ENCODE measurements around the gene INPP5B.
"Not testable (repeated sequence)": the region's sequence is repeated elsewhere in the genome, so short reads cannot be mapped to it uniquely, and the experiment has no call there.

The INPP5B gene

GRCh38 chr1:37940299-37940947 is 6.4 kb downstream of the INPP5B start:
- H3K4me3 ChIP-seq (ENCODE audit: low read length, poor library complexity, severe bottlenecking), result no peak overlapping the region
- H3K4me2 ChIP-seq (ENCODE audit: low read depth, low read length, poor library complexity, severe bottlenecking), result no peak overlapping the region
- H3K9me2 ChIP-seq (replicated peaks; ENCODE audit: low read depth, low read length), result no peaks in the 10 kb centered on the region
- no peak overlapping the region for H3K9ac ChIP-seq (ENCODE audit: low read depth, low read length, poor library complexity, severe bottlenecking)
- no peaks in the 10 kb centered on the region for H3K79me2 ChIP-seq (ENCODE audit: insufficient read depth, low read length)
- H3K36me3 ChIP-seq (ENCODE audit: insufficient read depth, low read length), result no peaks in the 10 kb centered on the region
- H2AFZ ChIP-seq (ENCODE audit: low read length), result peak overlapping the region; percentile 25; the same call in 1 of the 2 replicates
- no peaks in the 10 kb centered on the region for H3K9me3 ChIP-seq (ENCODE audit: insufficient read depth, low read depth, low read length)
- H4K20me1 ChIP-seq (ENCODE audit: insufficient read depth, low read length, poor library complexity, severe bottlenecking), result no peaks in the 10 kb centered on the region
- no peaks in the 10 kb centered on the region for H3K4me1 ChIP-seq (ENCODE audit: insufficient read depth, low read length, poor library complexity, severe bottlenecking)
- no peaks in the 10 kb centered on the region for H3F3A ChIP-seq (ENCODE audit: low read depth)
- no peak for TF ChIP-seq EZH2phosphoT487 (IDR thresholded peaks at IDR 0.05; ENCODE audit: borderline replicate concordance)
- TF ChIP-seq, protein P1, sequence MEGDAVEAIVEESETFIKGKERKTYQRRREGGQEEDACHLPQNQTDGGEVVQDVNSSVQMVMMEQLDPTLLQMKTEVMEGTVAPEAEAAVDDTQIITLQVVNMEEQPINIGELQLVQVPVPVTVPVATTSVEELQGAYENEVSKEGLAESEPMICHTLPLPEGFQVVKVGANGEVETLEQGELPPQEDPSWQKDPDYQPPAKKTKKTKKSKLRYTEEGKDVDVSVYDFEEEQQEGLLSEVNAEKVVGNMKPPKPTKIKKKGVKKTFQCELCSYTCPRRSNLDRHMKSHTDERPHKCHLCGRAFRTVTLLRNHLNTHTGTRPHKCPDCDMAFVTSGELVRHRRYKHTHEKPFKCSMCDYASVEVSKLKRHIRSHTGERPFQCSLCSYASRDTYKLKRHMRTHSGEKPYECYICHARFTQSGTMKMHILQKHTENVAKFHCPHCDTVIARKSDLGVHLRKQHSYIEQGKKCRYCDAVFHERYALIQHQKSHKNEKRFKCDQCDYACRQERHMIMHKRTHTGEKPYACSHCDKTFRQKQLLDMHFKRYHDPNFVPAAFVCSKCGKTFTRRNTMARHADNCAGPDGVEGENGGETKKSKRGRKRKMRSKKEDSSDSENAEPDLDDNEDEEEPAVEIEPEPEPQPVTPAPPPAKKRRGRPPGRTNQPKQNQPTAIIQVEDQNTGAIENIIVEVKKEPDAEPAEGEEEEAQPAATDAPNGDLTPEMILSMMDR (conservative IDR thresholded peaks at IDR 0.05; ENCODE audit: low read length), result no peak
- no peaks in the 10 kb centered on the region for H3K27me3 ChIP-seq (ENCODE audit: insufficient read depth, low read length, poor library complexity, severe bottlenecking)

- H3K4me1 ChIP-seq (ENCODE audit: insufficient read depth, low read length, poor library complexity, severe bottlenecking); H3K27me3 ChIP-seq (ENCODE audit: insufficient read depth, low read length, poor library complexity, severe bottlenecking); H3K9ac ChIP-seq (ENCODE audit: low read depth, low read length, poor library complexity, severe bottlenecking); H3K36me3 ChIP-seq (ENCODE audit: insufficient read depth, low read length); H3K4me2 ChIP-seq (ENCODE audit: low read depth, low read length, poor library complexity, severe bottlenecking); H4K20me1 ChIP-seq (ENCODE audit: insufficient read depth, low read length, poor library complexity, severe bottlenecking); H3F3A ChIP-seq (ENCODE audit: low read depth); H3K9me2 ChIP-seq (replicated peaks; ENCODE audit: low read depth, low read length); H2AFZ ChIP-seq (ENCODE audit: low read length); H3K9me3 ChIP-seq (ENCODE audit: insufficient read depth, low read depth, low read length); H3K79me2 ChIP-seq (ENCODE audit: insufficient read depth, low read length); H3K4me3 ChIP-seq (ENCODE audit: low read length, poor library complexity, severe bottlenecking): not testable (repeated sequence)
These were observed 10.1 kb downstream of the INPP5B start for GRCh38 chr1:37936760-37937159.

- Histone ChIP-seq H3K9me2 (replicated peaks; ENCODE audit: low read depth, low read length) (no peaks in the 10 kb centered on the region), H3K27me3 (ENCODE audit: insufficient read depth, low read length, poor library complexity, severe bottlenecking) (no peaks in the 10 kb centered on the region), H3F3A (ENCODE audit: low read depth) (no peaks in the 10 kb centered on the region; the same call in 1 of the 2 replicates), H3K79me2 (ENCODE audit: insufficient read depth, low read length) (peaks cover 38% of the 10 kb centered on the region), H3K9me3 (ENCODE audit: insufficient read depth, low read depth, low read length) (no peaks in the 10 kb centered on the region), H3K4me2 (ENCODE audit: low read depth, low read length, poor library complexity, severe bottlenecking) (no peak overlapping the region), H3K9ac (ENCODE audit: low read depth, low read length, poor library complexity, severe bottlenecking) (no peak overlapping the region), H2AFZ (ENCODE audit: low read length) (no peak overlapping the region), H3K4me1 (ENCODE audit: insufficient read depth, low read length, poor library complexity, severe bottlenecking) (peaks cover 18% of the 10 kb centered on the region), H4K20me1 (ENCODE audit: insufficient read depth, low read length, poor library complexity, severe bottlenecking) (peaks cover 10% of the 10 kb centered on the region), H3K36me3 (ENCODE audit: insufficient read depth, low read length) (no peaks in the 10 kb centered on the region), H3K4me3 (ENCODE audit: low read length, poor library complexity, severe bottlenecking) (no peak overlapping the region)
- TF ChIP-seq EZH2phosphoT487 (IDR thresholded peaks at IDR 0.05; ENCODE audit: borderline replicate concordance), result no peak
- TF ChIP-seq, protein P1 (conservative IDR thresholded peaks at IDR 0.05; ENCODE audit: low read length), result no peak
These were observed 14.1 kb downstream of the INPP5B start for GRCh38 chr1:37932759-37933158.

Measured in Loucy (cell line).